Measurements from ENCODE around the gene CYP27B1.
A peak's percentile ranks its signal among the peaks of the same experiment; 100 is the strongest.

Gene CYP27B1

GRCh38 chr12:57735952-57736740 lies 30.7 kb downstream of the CYP27B1 start:
- no peak overlapping the region for H3K27ac ChIP-seq
- no peaks in the 10 kb centered on the region for H3K36me3 ChIP-seq (replicated peaks)
- peaks cover 45% of the 10 kb centered on the region for H3K27me3 ChIP-seq (replicated peaks)
- in situ Hi-C loops (cut with HindIII; ENCODE audit: low pct_ligation_motif_present, low sequenced_read_pairs) = no loop called here
- peak; percentile 63 for TF ChIP-seq CTCF (IDR thresholded peaks at IDR 0.05; ENCODE audit: low read depth, low read length, missing control alignments)
- H3K4me3 ChIP-seq (ENCODE audit: low read depth, low read length) = peak overlapping the region; percentile 29
- no peak for DNase-seq

- no peak for DNase-seq
- Histone ChIP-seq H3K27me3 (replicated peaks) (peaks cover 39% of the 10 kb centered on the region), H3K27ac (no peak overlapping the region), H3K36me3 (replicated peaks) (no peaks in the 10 kb centered on the region), H3K4me3 (ENCODE audit: low read depth, low read length) (no peak overlapping the region)
- TF ChIP-seq CTCF (IDR thresholded peaks at IDR 0.05; ENCODE audit: low read depth, low read length, missing control alignments) = no peak
- in situ Hi-C loops (cut with HindIII; ENCODE audit: low pct_ligation_motif_present, low sequenced_read_pairs) = no loop called here
Observed at GRCh38 chr12:57735198-57735855, 31.6 kb downstream of the CYP27B1 start.

GRCh38 chr12:57734591-57734990 lies 32.3 kb downstream of the CYP27B1 start:
- H3K36me3 ChIP-seq (replicated peaks) = no peaks in the 10 kb centered on the region
- no peak overlapping the region for H3K4me3 ChIP-seq (ENCODE audit: low read depth, low read length)
- peaks cover 34% of the 10 kb centered on the region for H3K27me3 ChIP-seq (replicated peaks)
- in situ Hi-C loops (cut with HindIII; ENCODE audit: low pct_ligation_motif_present, low sequenced_read_pairs) = no loop called here
- no peak for DNase-seq
- no peak for TF ChIP-seq CTCF (IDR thresholded peaks at IDR 0.05; ENCODE audit: low read depth, low read length, missing control alignments)
- no peak overlapping the region for H3K27ac ChIP-seq

GRCh38 chr12:57733928-57734327 lies 33.0 kb downstream of the CYP27B1 start:
- Histone ChIP-seq H3K27me3 (replicated peaks) (peaks cover 27% of the 10 kb centered on the region), H3K36me3 (replicated peaks) (no peaks in the 10 kb centered on the region), H3K4me3 (ENCODE audit: low read depth, low read length) (no peak overlapping the region), H3K27ac (no peak overlapping the region)
- in situ Hi-C loops (cut with HindIII; ENCODE audit: low pct_ligation_motif_present, low sequenced_read_pairs) = no loop called here
- no peak for TF ChIP-seq CTCF (IDR thresholded peaks at IDR 0.05; ENCODE audit: low read depth, low read length, missing control alignments)
- no peak for DNase-seq

- Histone ChIP-seq H3K27me3 (replicated peaks) (peaks cover 22% of the 10 kb centered on the region), H3K36me3 (replicated peaks) (no peaks in the 10 kb centered on the region), H3K27ac (no peak overlapping the region), H3K4me3 (ENCODE audit: low read depth, low read length) (no peak overlapping the region)
- no peak for DNase-seq
- in situ Hi-C loops (cut with HindIII; ENCODE audit: low pct_ligation_motif_present, low sequenced_read_pairs) = no loop called here
- no peak for TF ChIP-seq CTCF (IDR thresholded peaks at IDR 0.05; ENCODE audit: low read depth, low read length, missing control alignments)
Observed at GRCh38 chr12:57732726-57733593, 33.9 kb downstream of the CYP27B1 start.

All from brain microvascular endothelial cell (primary cell).